HEK293 (cell line): Measurements from ENCODE around the gene TAS1R3.
A peak's percentile ranks its signal among the peaks of the same experiment; 100 is the strongest.

ENCODE experiments used
- FEZF1 ChIP-seq: fragments of 450-650 bp; formaldehyde crosslinking; IDR thresholded peaks from 2 replicates; pipeline ENCODE4 v1.5.1; 2016; ENCODE audit warnings: missing biosample characterization, missing genetic modification characterization
- GLIS1 ChIP-seq: fragments of 450-650 bp; formaldehyde crosslinking; IDR thresholded peaks from 2 replicates; pipeline ENCODE4 v1.5.1; 2016; ENCODE audit warnings: missing biosample characterization, missing genetic modification characterization
- KLF8 ChIP-seq: fragments of 450-650 bp; formaldehyde crosslinking; IDR thresholded peaks from 2 replicates; pipeline ENCODE4 v1.5.1; 2016; ENCODE audit warnings: missing biosample characterization, missing genetic modification characterization
- OSR2 ChIP-seq: fragments of 450-650 bp; formaldehyde crosslinking; IDR thresholded peaks from 2 replicates; pipeline ENCODE4 v1.5.1; 2016; ENCODE audit warnings: missing biosample characterization, missing genetic modification characterization
- OVOL3 ChIP-seq: fragments of 450-650 bp; formaldehyde crosslinking; IDR thresholded peaks from 2 replicates; pipeline ENCODE4 v1.5.1; 2016; ENCODE audit warnings: missing biosample characterization, missing genetic modification characterization
- SALL2 ChIP-seq: fragments of 450-650 bp; formaldehyde crosslinking; IDR thresholded peaks from 2 replicates; pipeline ENCODE4 v1.5.0; 2017; ENCODE audit warnings: missing biosample characterization, mild to moderate bottlenecking, missing genetic modification characterization, borderline replicate concordance
- TCF7L2 ChIP-seq: IDR thresholded peaks from 2 replicates; pipeline ENCODE4 v1.6.1; 2011; ENCODE audit warnings: low read depth, mild to moderate bottlenecking, inconsistent platforms, low read length, moderate library complexity, borderline replicate concordance
- WT1 ChIP-seq: fragments of 450-650 bp; formaldehyde crosslinking; IDR thresholded peaks from 2 replicates; pipeline ENCODE4 v1.5.1; 2016; ENCODE audit warnings: missing biosample characterization, missing genetic modification characterization
- ZFP3 ChIP-seq: fragments of 450-650 bp; formaldehyde crosslinking; IDR thresholded peaks from 2 replicates; pipeline ENCODE4 v1.5.1; 2016; ENCODE audit warnings: low read depth, missing biosample characterization, missing genetic modification characterization
- ZIC2 ChIP-seq: fragments of 450-650 bp; formaldehyde crosslinking; IDR thresholded peaks from 2 replicates; pipeline ENCODE4 v1.5.1; 2016; ENCODE audit warnings: missing biosample characterization, missing genetic modification characterization
- ZNF266 ChIP-seq: fragments of 450-650 bp; formaldehyde crosslinking; IDR thresholded peaks from 2 replicates; pipeline ENCODE4 v1.5.1; 2016; ENCODE audit warnings: missing biosample characterization, missing genetic modification characterization, low read depth
- ZNF274 ChIP-seq, 2 experiments: fragments of 200-500 bp in 1 of 2; fragments of 450-650 bp in 1 of 2; sonication (Bioruptor generic) in 1 of 2; formaldehyde crosslinking in 1 of 2; IDR thresholded peaks; 2 replicates each; pipeline versions ENCODE4 v1.5.1 to v1.6.1; 2014 to 2016; ENCODE audit warnings: borderline replicate concordance in 1 of 2, inconsistent platforms in 1 of 2, low read length in 1 of 2, missing biosample characterization in 1 of 2, missing genetic modification characterization in 1 of 2
- ZNF280C ChIP-seq: fragments of 450-650 bp; formaldehyde crosslinking; IDR thresholded peaks from 2 replicates; pipeline ENCODE4 v1.5.1; 2016; ENCODE audit warnings: missing biosample characterization, missing genetic modification characterization
- ZNF350 ChIP-seq: fragments of 450-650 bp; formaldehyde crosslinking; IDR thresholded peaks from 2 replicates; pipeline ENCODE4 v1.5.0; 2017; ENCODE audit warnings: missing biosample characterization, mild to moderate bottlenecking, missing genetic modification characterization
- ZNF404 ChIP-seq: fragments of 450-650 bp; formaldehyde crosslinking; IDR thresholded peaks from 2 replicates; pipeline ENCODE4 v1.5.1; 2017; ENCODE audit warnings: missing biosample characterization, missing genetic modification characterization
- ZNF514 ChIP-seq: fragments of 450-650 bp; formaldehyde crosslinking; IDR thresholded peaks from 2 replicates; pipeline ENCODE4 v1.5.1; 2016; ENCODE audit warnings: missing biosample characterization, missing genetic modification characterization
- ZNF600 ChIP-seq: fragments of 450-650 bp; formaldehyde crosslinking; IDR thresholded peaks from 2 replicates; pipeline ENCODE4 v1.5.1; 2016; ENCODE audit warnings: missing biosample characterization, missing genetic modification characterization
- ZSCAN30 ChIP-seq: fragments of 450-650 bp; IDR thresholded peaks from 2 replicates; pipeline ENCODE4 v1.5.1; 2018; ENCODE audit warnings: missing biosample characterization, mild to moderate bottlenecking, missing genetic modification characterization, moderate library complexity
- ZSCAN5A ChIP-seq: fragments of 450-650 bp; formaldehyde crosslinking; IDR thresholded peaks from 2 replicates; pipeline ENCODE4 v1.5.1; 2016; ENCODE audit warnings: missing biosample characterization, missing genetic modification characterization
- TF ChIP-seq, protein P1 (sequence below): fragments of 450-650 bp; formaldehyde crosslinking; IDR thresholded peaks from 2 replicates; pipeline ENCODE4 v1.5.1; 2016; ENCODE audit warnings: missing biosample characterization, missing genetic modification characterization
- TF ChIP-seq, protein P2 (sequence below): fragments of 450-650 bp; formaldehyde crosslinking; IDR thresholded peaks from 2 replicates; pipeline ENCODE4 v1.5.1; 2016; ENCODE audit warnings: missing biosample characterization, missing genetic modification characterization

Gene TAS1R3

DNA sequence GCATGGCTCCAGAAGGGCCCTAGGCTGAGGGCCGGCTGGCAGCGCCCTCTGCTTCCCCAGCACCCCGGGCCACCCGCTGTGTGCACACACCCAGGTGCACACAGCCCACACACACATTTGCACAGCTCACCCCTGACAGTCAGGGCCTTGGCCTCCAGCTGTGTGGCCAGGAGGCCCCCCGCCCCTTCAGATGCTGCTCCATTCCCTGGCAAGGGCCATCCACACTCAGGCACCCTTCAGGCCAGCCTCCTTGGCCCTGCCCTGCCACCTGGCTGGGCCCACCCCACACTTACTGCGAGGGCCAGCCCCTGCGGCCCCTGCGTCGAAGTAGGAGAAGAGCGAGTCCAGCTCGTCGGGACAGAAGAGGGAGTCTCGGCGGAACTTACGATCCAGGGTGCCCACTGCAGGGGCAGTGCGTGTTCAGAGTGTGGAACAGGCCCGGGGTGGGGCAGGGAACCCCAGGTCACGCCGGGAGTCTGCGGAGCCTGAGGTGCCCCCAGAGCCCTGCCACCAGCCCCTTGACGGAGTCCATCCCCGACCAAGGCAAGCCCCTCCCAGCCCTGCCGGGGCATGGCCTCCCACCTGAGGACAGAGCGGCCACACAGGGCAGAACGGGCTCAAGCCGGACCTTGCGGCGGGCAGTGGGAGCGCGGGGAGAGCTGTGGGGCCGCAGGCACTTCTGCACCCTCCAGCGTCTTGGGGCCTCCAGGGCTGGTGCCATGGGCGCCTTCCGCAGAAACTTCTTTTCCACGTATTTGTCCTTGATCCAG, 35.7 kb upstream of the TAS1R3 start (continued):
- TF ChIP-seq, protein P1, sequence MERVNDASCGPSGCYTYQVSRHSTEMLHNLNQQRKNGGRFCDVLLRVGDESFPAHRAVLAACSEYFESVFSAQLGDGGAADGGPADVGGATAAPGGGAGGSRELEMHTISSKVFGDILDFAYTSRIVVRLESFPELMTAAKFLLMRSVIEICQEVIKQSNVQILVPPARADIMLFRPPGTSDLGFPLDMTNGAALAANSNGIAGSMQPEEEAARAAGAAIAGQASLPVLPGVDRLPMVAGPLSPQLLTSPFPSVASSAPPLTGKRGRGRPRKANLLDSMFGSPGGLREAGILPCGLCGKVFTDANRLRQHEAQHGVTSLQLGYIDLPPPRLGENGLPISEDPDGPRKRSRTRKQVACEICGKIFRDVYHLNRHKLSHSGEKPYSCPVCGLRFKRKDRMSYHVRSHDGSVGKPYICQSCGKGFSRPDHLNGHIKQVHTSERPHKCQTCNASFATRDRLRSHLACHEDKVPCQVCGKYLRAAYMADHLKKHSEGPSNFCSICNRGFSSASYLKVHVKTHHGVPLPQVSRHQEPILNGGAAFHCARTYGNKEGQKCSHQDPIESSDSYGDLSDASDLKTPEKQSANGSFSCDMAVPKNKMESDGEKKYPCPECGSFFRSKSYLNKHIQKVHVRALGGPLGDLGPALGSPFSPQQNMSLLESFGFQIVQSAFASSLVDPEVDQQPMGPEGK (tag by site-specific recombination) = 0 out of 2 replicates have a peak, but pooled peaks have one; percentile 21
- TF ChIP-seq ZNF350 (tag by site-specific recombination) (no peak), ZNF514 (tag by site-specific recombination) (no peak), ZNF404 (tag by site-specific recombination) (no peak), TCF7L2 (no peak), OSR2 (tag by site-specific recombination) (no peak), ZIC2 (tag by site-specific recombination) (0 out of 2 replicates have a peak, but pooled peaks have one; percentile 55), ZNF266 (tag by site-specific recombination) (no peak), ZNF600 (peak; percentile 67), GLIS1 (tag by site-specific recombination) (peak; percentile 53), KLF8 (tag by site-specific recombination) (peak; percentile 69), ZNF274 (IDR thresholded peaks at IDR 0.05; ENCODE audit: low read length) (no peak), ZNF274 (tag by site-specific recombination; IDR thresholded peaks at IDR 0.05; ENCODE audit: borderline replicate concordance) (no peak), ZSCAN30 (tag by site-specific recombination) (no peak), ZNF280C (tag by site-specific recombination) (no peak), FEZF1 (no peak), SALL2 (no peak), OVOL3 (tag by site-specific recombination) (no peak), WT1 (tag by site-specific recombination) (no peak), ZSCAN5A (tag by site-specific recombination) (no peak), ZFP3 (tag by site-specific recombination) (no peak)
- TF ChIP-seq, protein P2, sequence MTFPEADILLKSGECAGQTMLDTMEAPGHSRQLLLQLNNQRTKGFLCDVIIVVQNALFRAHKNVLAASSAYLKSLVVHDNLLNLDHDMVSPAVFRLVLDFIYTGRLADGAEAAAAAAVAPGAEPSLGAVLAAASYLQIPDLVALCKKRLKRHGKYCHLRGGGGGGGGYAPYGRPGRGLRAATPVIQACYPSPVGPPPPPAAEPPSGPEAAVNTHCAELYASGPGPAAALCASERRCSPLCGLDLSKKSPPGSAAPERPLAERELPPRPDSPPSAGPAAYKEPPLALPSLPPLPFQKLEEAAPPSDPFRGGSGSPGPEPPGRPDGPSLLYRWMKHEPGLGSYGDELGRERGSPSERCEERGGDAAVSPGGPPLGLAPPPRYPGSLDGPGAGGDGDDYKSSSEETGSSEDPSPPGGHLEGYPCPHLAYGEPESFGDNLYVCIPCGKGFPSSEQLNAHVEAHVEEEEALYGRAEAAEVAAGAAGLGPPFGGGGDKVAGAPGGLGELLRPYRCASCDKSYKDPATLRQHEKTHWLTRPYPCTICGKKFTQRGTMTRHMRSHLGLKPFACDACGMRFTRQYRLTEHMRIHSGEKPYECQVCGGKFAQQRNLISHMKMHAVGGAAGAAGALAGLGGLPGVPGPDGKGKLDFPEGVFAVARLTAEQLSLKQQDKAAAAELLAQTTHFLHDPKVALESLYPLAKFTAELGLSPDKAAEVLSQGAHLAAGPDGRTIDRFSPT (tag by site-specific recombination) = 0 out of 2 replicates have a peak, but pooled peaks have one; percentile 50
